ENCODE data around the gene POU3F2.

Gene POU3F2

GRCh38 chr6:98834060-98835031 lies at the start of gene POU3F2:
POU3F2 (plus strand) TSS chr6:98834574; CDS start chr6:98834874, 300 bp downstream.
- peak; percentile 41 for DNase-seq (ENCODE audit: low read depth)

GRCh38 chr6:98787435-98787834 lies 46.9 kb upstream of the POU3F2 start:
- DNase-seq (ENCODE audit: low read depth): no peak

- no peak for DNase-seq (ENCODE audit: low read depth)
Observed at GRCh38 chr6:98787961-98788360, 46.4 kb upstream of the POU3F2 start.

GRCh38 chr6:98794307-98794842 lies 40.0 kb upstream of the POU3F2 start:
- DNase-seq (ENCODE audit: low read depth): no peak

- DNase-seq (ENCODE audit: low read depth): no peak
Observed at GRCh38 chr6:98797217-98797994, 37.0 kb upstream of the POU3F2 start.

GRCh38 chr6:98800866-98801265 lies 33.5 kb upstream of the POU3F2 start:
- DNase-seq (ENCODE audit: low read depth): no peak

- no peak for DNase-seq (ENCODE audit: low read depth)
Observed at GRCh38 chr6:98808541-98809210, 25.7 kb upstream of the POU3F2 start.

- DNase-seq (ENCODE audit: low read depth): no peak
Observed at GRCh38 chr6:98812220-98812619, 22.2 kb upstream of the POU3F2 start.

GRCh38 chr6:98816799-98817198 lies 17.6 kb upstream of the POU3F2 start:
- no peak for DNase-seq (ENCODE audit: low read depth)

GRCh38 chr6:98821756-98822405 lies 12.5 kb upstream of the POU3F2 start:
- DNase-seq (ENCODE audit: low read depth): no peak

- DNase-seq (ENCODE audit: low read depth): no peak
Observed at GRCh38 chr6:98823428-98824161, 10.8 kb upstream of the POU3F2 start.

GRCh38 chr6:98824162-98824901 lies 10.0 kb upstream of the POU3F2 start:
- no peak for DNase-seq (ENCODE audit: low read depth)

- no peak for DNase-seq (ENCODE audit: low read depth)
Observed at GRCh38 chr6:98824902-98825599, 9.3 kb upstream of the POU3F2 start.

GRCh38 chr6:98825600-98826230 lies 8.7 kb upstream of the POU3F2 start:
- DNase-seq (ENCODE audit: low read depth): no peak

- DNase-seq (ENCODE audit: low read depth): no peak
Observed at GRCh38 chr6:98827295-98828159, 6.8 kb upstream of the POU3F2 start.

GRCh38 chr6:98828211-98828788 lies 6.1 kb upstream of the POU3F2 start:
- no peak for DNase-seq (ENCODE audit: low read depth)

GRCh38 chr6:98828941-98829411 lies 5.4 kb upstream of the POU3F2 start:
- DNase-seq (ENCODE audit: low read depth): no peak

- DNase-seq (ENCODE audit: low read depth): no peak
Observed at GRCh38 chr6:98830146-98830545, 4.2 kb upstream of the POU3F2 start.
